GM15510 (cell line): ENCODE results near the gene SLC49A4.
A peak's percentile ranks its signal among the peaks of the same experiment; 100 is the strongest.

ENCODE experiments used
- POLR2A ChIP-seq: IDR thresholded peaks from 3 replicates; pipeline ENCODE4 v1.6.1; 2011; ENCODE audit warnings: borderline replicate concordance; ENCODE audit not compliant: insufficient read length; ENCODE audit errors: extremely low read depth

SLC49A4 gene

GRCh38 chr3:122774564-122774963 lies 20.3 kb upstream of the SLC49A4 start:
- TF ChIP-seq POLR2A = no peak

GRCh38 chr3:122776675-122777468 lies 18.0 kb upstream of the SLC49A4 start:
- no peak for TF ChIP-seq POLR2A

- TF ChIP-seq POLR2A = no peak
Observed at GRCh38 chr3:122777563-122777962, 17.3 kb upstream of the SLC49A4 start.

- no peak for TF ChIP-seq POLR2A
Observed at GRCh38 chr3:122782804-122783203, 12.1 kb upstream of the SLC49A4 start.

- no peak for TF ChIP-seq POLR2A
Observed at GRCh38 chr3:122784436-122784835, 10.4 kb upstream of the SLC49A4 start.

GRCh38 chr3:122785231-122785630 lies 9.6 kb upstream of the SLC49A4 start:
- no peak for TF ChIP-seq POLR2A

GRCh38 chr3:122786066-122786465 lies 8.8 kb upstream of the SLC49A4 start:
- no peak for TF ChIP-seq POLR2A

- TF ChIP-seq POLR2A = no peak
Observed at GRCh38 chr3:122787872-122788271, 7.0 kb upstream of the SLC49A4 start.

GRCh38 chr3:122789585-122790273 lies 5.1 kb upstream of the SLC49A4 start:
- TF ChIP-seq POLR2A = no peak

GRCh38 chr3:122793568-122794416 lies 1.1 kb upstream of the SLC49A4 start, which contains the start of gene HSPBAP1:
TSS of gene HSPBAP1 (minus strand) at chr3:122793831. CDS start at chr3:122793680, 151 bp downstream.
- peak; percentile 85 for TF ChIP-seq POLR2A

- no peak for TF ChIP-seq POLR2A
Observed at GRCh38 chr3:122794483-122794778, 438 bp upstream of the SLC49A4 start.

- no peak for TF ChIP-seq POLR2A
Observed at GRCh38 chr3:122795674-122796195, 866 bp downstream of the SLC49A4 start.

- TF ChIP-seq POLR2A = no peak
Observed at GRCh38 chr3:122797291-122797690, 2.4 kb downstream of the SLC49A4 start.

GRCh38 chr3:122799322-122799721 lies 4.5 kb downstream of the SLC49A4 start:
- no peak for TF ChIP-seq POLR2A

GRCh38 chr3:122800031-122800430 lies 5.2 kb downstream of the SLC49A4 start:
- TF ChIP-seq POLR2A = no peak
